ENCODE results near the gene TEKTIP1.

The TEKTIP1 gene

DNA sequence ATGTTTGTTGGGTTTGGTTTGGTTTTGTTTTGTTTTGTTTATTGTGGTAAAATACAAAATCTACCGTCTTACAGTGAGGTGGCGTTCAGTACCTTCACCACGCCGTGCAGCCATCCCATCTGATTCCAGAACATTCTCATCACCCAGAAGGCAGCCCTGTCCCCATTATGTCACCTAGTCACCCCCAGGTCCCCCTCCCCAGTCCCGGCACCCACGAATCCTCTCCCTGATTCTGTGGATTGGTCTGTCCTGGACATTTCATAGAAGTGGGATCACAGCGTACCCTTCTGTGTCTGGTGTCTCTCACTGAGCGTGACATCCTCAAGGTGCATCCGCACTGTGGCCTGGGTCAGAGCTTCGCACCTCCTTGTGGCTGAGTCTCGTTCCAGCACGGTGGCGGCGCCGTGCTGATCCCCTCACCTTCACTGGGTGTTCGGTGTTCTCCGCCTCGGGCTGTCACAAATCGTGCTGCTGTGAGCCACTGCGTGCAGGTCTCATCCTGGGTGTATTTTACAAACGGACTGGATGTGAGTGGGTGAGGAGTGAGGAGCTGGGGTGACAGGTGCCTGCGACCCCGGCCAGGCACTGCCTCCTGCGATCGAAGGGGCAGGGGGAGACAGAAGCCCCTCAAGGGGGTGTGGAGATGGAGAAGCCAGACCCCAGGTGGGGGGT, 580 bp upstream of the TEKTIP1 start:
- DNase-seq = no peak

DNA sequence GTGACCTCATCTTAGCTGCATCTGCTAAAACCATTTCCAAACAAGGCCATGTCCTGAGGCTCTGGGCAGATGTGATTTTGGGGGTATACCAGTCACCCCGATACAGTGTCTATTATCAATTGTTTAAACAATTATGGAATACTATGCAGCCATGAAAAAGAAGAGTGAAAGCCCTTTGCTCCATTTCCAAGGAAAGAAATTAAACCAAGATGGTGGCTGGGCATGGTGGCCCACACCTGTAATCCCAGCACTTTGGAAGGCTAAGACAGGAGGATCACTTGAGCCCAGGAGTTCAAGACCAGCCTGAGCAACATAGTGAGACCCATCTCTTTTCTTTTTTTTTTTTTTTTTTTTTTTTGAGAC, 763 bp downstream of the TEKTIP1 start:
- DNase-seq = no peak

DNA sequence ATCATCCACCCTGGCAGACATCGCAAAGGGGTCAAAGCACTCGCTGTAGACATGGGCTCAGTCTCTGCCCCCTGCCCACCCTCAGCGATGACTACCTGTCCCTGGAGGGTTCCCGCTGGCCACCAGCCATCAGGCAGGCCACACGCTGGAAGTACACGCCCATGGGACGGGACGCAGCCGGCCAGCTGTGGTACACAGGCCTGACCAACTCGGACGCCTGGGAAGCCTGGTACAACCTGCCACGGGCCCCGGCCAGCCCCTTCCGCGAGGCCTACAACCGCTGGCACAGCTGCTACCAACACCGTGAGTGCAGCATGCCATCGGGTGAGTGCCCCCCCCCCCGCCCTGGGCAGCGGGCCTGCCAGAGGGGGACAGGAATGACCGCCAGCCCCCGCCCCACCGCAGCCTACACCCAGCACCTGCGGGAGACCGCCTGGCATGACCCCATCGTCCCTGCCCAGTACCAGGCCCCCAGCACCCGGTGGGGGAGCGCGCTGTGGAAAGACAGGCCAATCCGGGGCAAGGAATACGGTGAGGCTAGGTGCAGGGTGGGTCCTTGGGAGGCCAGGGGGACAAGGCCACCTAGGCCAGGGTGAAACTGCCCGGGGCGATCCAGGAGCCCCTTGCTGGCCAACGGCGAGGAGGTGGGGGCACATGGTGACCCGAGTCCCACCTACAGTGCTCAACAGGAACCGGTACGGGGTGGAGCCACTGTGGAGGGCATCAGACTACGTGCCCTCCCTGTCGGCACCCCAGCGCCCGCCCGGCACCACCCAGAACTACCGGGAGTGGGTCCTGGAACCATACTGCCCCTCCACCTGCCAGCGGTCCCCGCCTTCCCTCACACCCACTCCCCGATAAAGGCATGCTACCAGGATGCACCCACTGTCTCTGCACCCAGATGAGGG, 4.4 kb downstream of the TEKTIP1 start:
- no peak for DNase-seq

DNA sequence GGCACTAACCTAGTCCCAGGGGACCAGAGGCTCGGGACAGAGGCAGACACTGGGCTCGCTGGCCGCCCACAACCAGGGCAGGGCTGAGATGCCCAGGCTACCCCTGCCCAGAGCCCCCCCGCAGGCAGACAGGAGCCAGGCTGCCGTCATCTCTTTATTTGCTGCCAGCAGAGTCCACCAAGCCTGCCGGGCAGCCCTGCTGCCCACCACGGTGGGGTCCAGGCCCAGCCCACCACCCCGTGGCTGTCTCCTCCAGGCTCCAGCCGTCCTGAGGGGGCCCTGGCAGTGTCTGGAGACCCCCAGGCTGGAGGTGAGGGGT, 5.0 kb downstream of the TEKTIP1 start:
- DNase-seq = no peak

DNA sequence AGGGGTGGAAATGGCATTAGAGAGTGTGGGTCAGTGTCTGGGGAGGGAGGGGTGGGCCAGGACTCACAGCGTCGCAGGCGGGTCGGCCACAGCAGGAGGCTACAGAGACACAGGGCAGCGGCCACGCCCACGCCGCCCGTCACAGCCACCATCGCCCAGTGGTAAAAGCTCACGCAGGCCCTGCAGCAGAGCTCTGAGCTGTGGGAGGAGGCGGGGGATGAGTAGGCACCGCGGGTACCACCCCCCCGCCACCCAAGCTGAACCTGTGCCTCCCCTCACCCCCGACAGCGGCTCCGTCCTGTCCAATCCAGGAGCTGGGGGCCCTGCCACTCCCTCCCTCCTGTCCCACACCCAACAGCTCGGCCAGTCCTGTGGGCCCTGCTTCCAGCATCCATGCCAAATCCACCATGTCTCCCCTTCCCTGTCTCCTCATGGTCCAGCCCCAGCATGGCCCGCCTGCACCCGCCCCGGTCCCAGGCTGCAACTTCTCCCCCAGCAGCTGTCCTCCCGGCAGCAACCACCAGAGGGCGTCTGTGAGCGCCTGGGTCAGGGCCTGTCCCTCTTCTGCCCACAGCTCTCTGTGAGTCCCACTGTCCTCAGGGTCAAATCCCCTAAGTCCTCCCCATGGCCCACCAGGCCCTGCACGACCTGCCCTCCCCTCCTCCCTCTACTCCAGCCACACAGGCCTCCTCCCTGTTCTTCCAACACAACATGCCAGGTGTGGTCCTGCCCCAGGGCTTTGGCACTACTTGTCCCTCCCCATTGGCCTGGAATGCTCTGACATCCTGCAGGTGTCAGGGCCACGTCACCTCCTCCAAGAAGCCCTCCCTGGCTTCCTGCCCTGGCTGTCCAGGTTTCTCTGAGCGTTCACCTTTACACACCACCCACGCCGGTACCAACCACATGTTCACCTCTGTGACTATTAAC, 6.0 kb downstream of the TEKTIP1 start:
- DNase-seq = peak; percentile 87 to 88

DNA sequence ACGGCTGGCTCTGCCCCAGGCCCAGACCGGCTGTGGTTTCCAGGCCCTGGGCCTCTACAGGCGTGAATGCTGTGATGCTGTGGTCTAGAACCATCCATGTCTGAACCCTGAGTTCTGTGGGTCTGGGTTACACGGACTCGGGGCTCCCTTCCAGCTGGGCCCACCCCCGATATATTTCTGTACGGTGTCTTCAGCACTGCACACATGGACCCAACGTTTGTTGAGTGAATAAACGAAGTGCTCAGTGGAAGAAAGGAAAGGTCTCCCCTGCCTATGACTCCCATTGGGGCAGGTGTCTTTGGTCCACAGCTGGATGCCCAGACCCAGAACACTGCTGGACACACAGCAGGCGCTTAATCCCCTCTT, 6.7 kb downstream of the TEKTIP1 start:
- DNase-seq = no peak

DNA sequence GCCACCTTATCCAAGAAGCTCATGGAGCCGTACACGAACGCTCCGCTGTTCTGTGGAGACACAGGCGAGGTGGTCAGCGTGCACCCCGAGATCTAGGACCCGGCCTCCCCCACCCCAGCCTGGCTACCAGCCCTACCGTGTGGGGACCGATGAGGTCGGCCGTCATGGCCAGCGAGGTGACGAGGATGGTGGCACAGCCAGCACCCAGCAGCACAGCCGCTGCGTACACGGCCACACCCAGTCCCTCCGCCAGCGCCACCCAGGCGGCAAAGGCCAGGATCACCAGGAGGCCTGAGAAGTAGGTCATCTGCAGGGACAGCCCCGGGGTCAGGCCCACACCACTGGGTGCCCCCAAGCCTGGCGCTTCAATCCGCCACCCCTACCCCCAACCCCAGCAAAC, 7.1 kb downstream of the TEKTIP1 start:
- DNase-seq = no peak

DNA sequence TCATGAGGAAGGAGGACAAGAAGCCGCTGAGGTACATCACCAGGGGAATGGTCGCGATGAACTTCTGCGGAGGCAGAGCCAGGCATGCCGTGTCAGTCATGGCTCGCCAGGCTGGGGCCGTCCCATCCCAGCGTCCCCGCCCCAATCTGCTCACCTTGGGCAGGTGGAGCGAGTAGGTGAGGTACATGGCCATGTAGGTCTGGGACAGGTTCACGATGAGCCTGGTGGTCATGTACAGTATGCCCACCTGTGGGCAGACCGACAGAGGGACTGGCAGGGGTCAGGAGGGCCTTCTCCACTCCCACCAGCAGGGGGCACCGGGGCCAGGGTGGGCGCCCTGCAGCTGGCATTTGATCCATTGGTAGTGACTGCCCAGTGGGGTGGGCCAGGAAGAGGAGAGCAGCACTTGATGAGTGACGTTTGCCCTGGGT, 8.3 kb downstream of the TEKTIP1 start:
- peak; percentile 49 for DNase-seq

DNA sequence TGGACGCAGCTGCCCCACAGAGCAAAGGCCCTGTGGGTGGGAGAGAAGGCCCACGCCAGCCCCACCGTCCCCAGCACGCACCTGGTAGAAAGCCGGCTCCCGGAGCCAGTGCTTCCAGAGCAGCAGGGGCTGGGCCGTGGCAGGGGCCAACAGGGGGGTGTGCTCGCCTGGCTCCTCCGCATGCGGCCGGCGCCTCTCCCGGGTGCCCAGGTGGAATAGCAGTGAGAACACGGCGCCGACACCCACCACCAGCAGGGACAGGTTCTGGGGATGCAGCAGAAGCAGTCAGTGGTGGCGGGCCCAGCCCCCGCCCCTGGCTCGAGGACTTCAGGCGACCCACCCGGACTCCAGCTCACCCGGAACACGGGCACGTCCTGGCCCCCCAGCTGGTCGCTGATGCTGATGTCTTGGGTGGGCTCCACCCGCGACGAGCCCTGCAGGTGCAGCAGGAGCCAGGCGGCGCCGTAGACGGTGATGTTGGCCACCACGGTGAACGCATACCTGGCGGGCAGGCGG, 8.9 kb downstream of the TEKTIP1 start:
- DNase-seq = no peak

DNA sequence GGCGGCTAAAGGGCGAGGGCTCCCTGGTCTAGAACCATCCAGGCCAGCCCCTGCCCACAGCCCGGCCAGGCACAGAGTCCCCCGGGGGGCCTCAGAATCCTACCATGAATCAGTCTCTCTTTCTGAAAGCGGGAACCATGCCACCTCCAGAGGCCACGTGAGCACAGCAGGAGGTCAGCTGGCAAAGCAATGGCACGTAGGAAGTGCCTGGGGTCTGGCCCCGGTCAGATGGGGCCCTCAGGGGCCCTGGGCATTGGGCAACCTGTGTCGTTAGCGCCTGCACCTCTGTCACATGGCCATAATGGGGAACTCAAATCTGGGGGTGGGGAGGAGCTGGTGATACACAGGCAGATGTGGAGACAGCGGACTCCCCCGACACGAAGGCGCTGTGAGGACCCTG, 9.6 kb downstream of the TEKTIP1 start:
- DNase-seq = no peak

DNA sequence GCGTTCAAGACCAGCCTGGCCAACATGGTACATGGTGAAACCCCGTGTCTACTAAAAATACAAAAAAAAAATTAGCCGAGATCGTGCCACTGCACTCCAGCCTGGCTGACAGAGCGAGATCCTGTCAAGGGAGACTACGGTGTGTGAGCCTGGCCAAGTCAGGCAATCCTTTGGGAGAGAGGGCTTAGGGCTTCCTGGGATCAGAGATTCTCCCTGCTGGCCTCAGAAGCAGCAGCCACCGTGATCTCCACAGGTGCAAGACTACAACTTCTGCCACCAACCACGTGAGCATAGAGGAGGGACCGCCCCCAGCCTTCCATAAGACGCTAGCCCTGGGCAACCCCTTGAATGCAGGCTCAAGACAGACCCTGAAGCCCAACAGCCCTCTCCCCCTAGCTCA, 10.8 kb downstream of the TEKTIP1 start:
- no peak for DNase-seq

DNA sequence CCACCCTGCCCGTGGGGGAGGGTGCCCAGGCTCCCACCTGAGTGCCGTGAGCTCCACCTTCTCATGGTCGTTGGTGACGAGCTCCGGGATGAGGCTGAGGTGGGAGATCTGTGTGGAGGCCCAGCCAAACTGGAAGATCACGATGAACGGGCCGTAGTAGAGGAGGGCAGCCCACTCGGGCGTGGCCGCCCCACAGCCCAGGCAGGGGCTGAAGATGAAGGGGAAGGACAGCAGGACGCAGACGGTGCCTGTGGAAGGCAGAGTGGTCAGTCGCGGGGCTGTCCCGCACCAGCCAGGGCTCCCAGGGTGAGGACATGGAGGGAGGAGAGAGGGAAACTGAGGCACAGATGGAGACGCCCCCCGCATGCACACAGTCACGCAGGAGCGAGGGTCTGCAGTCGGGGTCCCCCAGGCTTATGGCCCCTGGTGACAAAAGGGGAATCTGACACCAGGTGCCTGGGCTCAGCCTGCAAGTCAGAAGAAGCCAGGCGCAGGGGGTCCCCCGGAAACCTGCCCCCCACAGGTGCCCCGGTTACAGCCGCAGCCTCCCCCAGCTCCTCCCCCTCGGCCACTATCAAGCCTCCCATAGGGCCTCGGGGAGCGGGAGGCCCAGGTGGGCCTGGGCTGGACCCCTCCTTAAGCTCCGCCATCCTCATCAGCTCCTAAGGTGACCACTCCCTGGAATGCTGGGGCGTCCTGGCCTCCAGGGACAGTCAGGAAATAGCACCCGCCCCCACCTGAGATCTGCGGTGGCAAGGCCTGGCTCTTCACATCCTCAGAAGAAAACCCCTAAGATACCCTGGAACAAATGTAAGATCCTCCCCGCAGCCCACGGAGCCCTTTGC, 12.2 kb downstream of the TEKTIP1 start:
- DNase-seq = no peak

DNA sequence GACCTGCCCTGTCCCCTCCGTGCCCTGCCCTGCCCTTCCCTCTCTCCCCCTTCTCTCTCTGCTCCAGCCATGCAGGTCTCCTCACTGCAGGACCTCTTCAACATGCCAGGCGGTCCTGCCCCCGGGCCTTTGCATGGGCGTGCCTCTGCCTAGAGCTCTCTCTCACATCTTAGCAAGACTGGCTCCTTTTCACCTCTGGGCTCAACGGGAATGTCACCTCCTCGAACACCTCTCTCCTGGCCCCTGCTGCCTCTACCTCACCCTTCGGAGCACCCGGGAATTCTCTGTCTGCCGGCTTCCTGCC, 12.8 kb downstream of the TEKTIP1 start:
- DNase-seq = no peak

DNA sequence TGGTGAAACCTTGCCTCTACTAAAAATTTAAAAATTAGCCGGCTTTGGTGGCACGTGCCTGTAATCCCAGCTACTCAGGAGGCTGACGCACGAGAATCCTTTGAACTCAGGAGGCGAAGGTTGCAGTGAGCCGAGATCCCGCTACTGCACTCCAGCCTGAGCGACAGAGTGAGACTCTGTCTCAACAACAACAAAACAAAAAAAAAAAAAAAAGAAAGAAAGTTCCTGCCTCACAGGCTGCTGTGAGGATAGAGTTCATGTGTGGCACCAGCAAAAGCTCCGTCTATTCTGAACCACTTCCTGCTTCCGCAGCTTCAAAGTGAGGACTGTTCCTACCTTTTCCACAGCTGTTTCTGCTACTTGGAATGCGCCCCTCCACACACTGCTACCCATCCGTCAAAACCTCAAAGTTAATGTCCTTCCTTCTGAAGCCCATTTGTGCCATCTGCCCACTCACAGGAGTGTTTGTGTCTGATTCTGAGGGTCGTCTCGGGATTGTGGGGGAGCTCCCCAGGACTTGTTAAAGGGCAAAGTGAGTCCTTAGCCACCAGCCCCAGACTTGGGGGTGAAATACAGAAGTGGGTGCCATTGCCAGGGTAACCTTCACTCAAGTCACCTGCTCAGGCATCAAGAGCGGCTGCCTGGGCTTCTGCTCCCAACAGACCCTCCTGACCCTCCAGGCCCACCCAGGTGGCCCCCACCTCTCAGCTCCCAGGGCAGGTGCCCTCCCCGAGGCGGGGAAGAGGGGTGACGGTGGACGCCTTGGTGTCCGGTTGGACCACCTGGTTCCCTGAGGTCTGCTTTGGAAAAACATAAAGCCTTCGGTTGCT, 15.5 kb downstream of the TEKTIP1 start:
- peak in 1 of 2 donors; percentile 37 for DNase-seq

DNA sequence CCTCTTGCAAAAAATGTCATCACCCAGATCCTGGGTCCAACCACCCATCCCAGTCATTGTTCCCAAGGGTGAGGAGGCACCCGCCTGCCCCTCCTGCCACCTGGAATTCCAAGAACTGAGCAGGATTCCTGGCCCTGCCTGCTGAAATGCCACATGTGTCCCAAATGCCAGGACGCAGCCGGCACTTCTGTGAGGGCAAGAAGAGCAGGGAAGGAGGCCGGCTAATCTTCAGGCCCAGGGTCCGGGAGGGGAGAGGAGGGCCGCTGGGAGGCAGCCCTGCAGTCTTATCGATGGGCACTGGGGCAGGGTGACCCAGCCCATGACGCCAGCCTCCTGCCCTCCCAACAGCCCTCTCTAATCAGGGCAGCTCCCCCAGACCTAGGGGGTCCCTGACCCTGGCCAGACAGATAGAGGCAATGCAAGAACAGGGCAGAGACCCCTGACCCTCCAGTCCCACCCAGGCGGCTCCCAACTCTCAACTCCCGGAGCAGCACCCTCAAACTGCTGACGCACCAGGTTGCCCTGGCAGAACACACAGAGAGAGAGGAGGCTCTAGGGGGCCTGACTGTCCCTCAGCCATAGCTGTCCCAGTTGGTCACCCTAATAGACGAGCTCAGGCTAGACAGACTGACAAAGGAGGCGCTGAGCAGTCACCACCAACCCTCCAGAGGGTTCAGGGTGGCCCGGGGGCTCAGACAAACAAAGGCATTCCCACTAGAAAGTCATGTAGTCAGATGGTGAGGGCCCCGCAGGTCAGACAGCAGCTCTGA, 16.9 kb downstream of the TEKTIP1 start:
- no peak for DNase-seq

DNA sequence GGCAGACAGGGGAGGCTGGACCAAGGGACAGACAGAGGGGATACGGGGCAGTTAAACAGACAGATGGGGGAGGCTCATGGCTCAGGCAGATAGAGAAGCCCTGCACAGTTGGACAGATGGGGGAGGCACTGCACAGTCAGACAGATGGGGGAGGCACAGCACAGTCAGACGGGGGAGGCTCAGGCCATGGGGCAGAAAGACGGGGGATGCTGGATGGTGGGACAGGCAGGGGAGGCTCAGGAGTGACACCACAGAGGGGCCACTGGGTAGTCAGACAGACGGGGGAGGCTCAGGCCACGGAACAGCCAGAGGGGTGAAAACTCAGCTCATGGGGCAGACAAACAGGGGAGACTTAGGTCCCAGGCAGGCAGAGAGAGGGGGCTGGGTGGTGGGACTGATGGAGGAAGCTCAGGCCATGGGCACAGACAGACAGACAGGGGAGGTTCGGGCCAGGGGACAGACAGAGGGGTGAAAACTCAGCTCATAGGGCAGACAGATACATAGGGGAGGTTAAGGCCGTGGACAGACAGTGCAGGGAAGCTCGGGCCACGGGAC, 17.5 kb downstream of the TEKTIP1 start:
- peak in 1 of 2 donors; percentile 32 for DNase-seq

DNA sequence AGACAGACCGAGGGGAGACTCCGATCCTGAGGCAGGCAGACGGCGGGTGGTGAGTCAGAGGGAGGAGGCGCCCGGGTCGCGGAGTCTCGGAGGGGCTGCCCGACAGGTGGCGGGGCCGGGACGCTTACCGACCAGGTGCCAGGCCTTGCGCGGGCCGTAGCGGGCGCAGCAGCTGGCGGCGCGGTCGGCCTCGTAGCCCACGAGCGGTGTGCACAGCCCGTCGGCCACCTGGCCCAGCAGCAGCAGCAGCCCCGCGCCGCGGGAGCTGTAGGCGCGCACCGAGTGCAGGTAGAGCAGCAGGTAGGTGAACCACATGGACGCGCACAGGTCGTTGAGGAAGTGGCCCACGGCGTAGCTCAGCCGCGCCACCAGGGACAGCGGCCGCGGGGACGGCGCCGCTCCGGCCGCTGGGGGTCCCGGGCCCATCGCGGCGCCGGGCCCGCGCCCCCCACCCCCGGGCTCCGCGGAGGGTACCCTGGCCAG, 18.0 kb downstream of the TEKTIP1 start:
- DNase-seq = peak; percentile 73 to 76

DNA sequence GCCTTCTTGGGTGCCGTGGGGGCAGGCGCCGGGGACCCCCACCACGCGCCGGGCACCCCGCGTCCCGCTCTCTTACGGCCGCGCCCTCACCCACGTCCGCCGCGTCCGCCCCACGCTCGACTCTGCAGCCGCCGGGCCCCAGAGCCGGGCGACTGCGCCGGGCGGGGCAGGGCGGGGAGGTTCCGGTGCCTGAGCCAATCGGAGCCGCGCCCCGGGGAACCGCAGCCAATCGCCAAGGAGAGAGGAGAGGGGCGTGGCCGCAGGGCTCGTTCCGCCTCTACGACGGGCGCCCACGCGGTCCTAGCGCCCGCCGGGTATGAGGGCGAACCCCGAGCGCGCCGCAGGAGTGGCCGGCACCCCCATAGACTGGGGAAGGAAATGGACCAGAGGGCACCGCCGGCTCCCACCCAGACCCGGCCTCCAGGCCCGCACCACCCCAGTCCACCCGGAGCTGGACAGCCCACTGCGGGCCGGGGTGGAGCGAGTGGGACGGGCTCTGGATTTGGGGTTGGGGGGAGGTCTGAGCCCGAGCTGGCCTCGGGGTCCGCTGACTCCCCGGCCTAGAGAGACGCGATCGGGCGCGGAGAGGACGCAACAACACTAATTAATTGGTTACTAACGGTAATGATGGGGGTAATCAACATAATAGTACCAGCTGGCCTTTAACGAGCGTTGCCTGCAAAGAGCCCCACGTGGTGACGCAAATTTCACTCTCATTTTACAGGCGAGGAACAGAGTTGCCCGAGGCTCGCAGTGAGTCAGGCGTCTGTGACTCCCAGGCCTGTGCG, 18.7 kb downstream of the TEKTIP1 start, which contains the start of gene MFSD12:
Gene MFSD12 (minus strand): TSS at position 126 of the 788 bp plus-strand sequence. CDS start 183 bp downstream, outside the sequence.
- DNase-seq = peak; percentile 97 to 98

Data from stimulated activated CD4-positive, alpha-beta T cell treated with anti-CD3 and anti-CD28 coated beads, Interleukin-2, amount 100 ng/mL, for 24 hours (primary cell).